Gastroesophageal sphincter (tissue), 3 donors: ENCODE results near the gene LRRC47.

Source experiments
- CTCF ChIP-seq, 4 experiments: fragments of 200-600 bp in 2 of 4; fragments of 450-650 bp in 2 of 4; sonication (generic) in 1 of 4; IDR thresholded peaks; one replicate each; pipeline ENCODE4 v1.5.1; 2017 to 2019; ENCODE audit warnings: antibody characterized with exemption in 4 of 4, mild to moderate bottlenecking in 2 of 4, moderate library complexity in 2 of 4
- EP300 ChIP-seq: sonication (generic); formaldehyde crosslinking; IDR thresholded peaks from one replicate; pipeline ENCODE4 v1.6.1; 2017; ENCODE audit warnings: antibody characterized with exemption, mild to moderate bottlenecking
- POLR2A ChIP-seq, 2 donors: fragments of 450-650 bp; IDR thresholded peaks; one replicate each; pipeline ENCODE4 v1.6.1; 2017; ENCODE audit warnings: antibody characterized with exemption in 2 of 2, mild to moderate bottlenecking in 2 of 2, moderate library complexity in 1 of 2

- TF ChIP-seq POLR2A (IDR thresholded peaks at IDR 0.05) (no peak), EP300 (no peak), CTCF (IDR thresholded peaks at IDR 0.05) (no peak)
Measured at GRCh38 chr1:3787349-3787715, 9.0 kb downstream of the LRRC47 start.
